AG04449 (cell line): ENCODE data around the gene TTC27.

Experiments
- CTCF ChIA-PET: fragments of 350-600 bp; formaldehyde crosslinking; extraction: SDS; loops from one replicate; lab custom pipeline; 2021; ENCODE audit warnings: antibody characterized with exemption; lab: Yijun Ruan, JAX
- POLR2A ChIA-PET: fragments of 400-600, 350-600 bp; formaldehyde crosslinking; extraction: SDS; loops from one replicate; lab custom pipeline; 2020; ENCODE audit warnings: antibody characterized with exemption, inconsistent platforms; lab: Yijun Ruan, JAX
- DNase-seq: peaks from one replicate; pipeline ENCODE4 v3.0.0-alpha.2; 2010; ENCODE audit warnings: low read depth, low spot score
- H3K4me3 ChIP-seq: 2 replicates; pipeline ENCODE4 v1.5.1; 2011; ENCODE audit warnings: low read depth, mild to moderate bottlenecking, control low read depth, low read length
- CTCF ChIP-seq: IDR thresholded peaks from one replicate; pipeline ENCODE4 v1.5.1; 2011; ENCODE audit warnings: mild to moderate bottlenecking, moderate library complexity, low read length, control low read depth, inconsistent platforms; ENCODE audit not compliant: insufficient read depth; ENCODE audit errors: missing control alignments

The TTC27 gene

GRCh38 chr2:32732120-32732519 is 104.3 kb downstream of the TTC27 start:
- ChIA-PET CTCF (interaction anchor here (0.7 kb wide), 1 partner anchor 12 kb away, joined by 3 read pairs; no protein-coding TSS in a partner anchor), POLR2A (no interaction called here)
- no peak overlapping the region for H3K4me3 ChIP-seq
- TF ChIP-seq CTCF: no peak
- no peak for DNase-seq

GRCh38 chr2:32732912-32733472 is 105.1 kb downstream of the TTC27 start:
- CTCF ChIA-PET: no interaction called here
- TF ChIP-seq CTCF: no peak
- POLR2A ChIA-PET: no interaction called here
- no peak overlapping the region for H3K4me3 ChIP-seq
- DNase-seq: no peak

- TF ChIP-seq CTCF: no peak
- no peak for DNase-seq
- no peak overlapping the region for H3K4me3 ChIP-seq
- CTCF ChIA-PET: no interaction called here
- POLR2A ChIA-PET: no interaction called here
Observed at GRCh38 chr2:32735348-32735747, 107.5 kb downstream of the TTC27 start.

- no peak for DNase-seq
- no peak for TF ChIP-seq CTCF
- POLR2A ChIA-PET: no interaction called here
- no peak overlapping the region for H3K4me3 ChIP-seq
- CTCF ChIA-PET: no interaction called here
Observed at GRCh38 chr2:32738939-32739338, 111.1 kb downstream of the TTC27 start.

- POLR2A ChIA-PET: no interaction called here
- CTCF ChIA-PET: interaction anchor here (1.3 kb wide), 1 partner anchor 844 kb away, joined by 3 read pairs; no protein-coding TSS in a partner anchor
- H3K4me3 ChIP-seq: no peak overlapping the region
- no peak for TF ChIP-seq CTCF
- DNase-seq: no peak
Observed at GRCh38 chr2:32739664-32740063, 111.8 kb downstream of the TTC27 start.

GRCh38 chr2:32741575-32741974 is 113.7 kb downstream of the TTC27 start:
- TF ChIP-seq CTCF: no peak
- DNase-seq: no peak
- no peak overlapping the region for H3K4me3 ChIP-seq
- ChIA-PET CTCF (interaction anchor here (0.6 to 1.4 kb wide), 2 partner anchors 266 to 291 kb away, joined by 3 to 4 read pairs; no protein-coding TSS in a partner anchor), POLR2A (no interaction called here)
